GM18508 (cell line): ENCODE results near the gene SHC1.

Experiments
- ATAC-seq: cut with Tn5 transposase; IDR thresholded peaks from one replicate; pipeline ENCODE4 v1.9.1; 2021; ENCODE audit warnings: moderate number of reproducible peaks; ENCODE audit not compliant: insufficient read depth, unreplicated experiment

The SHC1 gene

GRCh38 chr1:154970631-154971340 is at the start of gene SHC1:
SHC1 (minus strand) TSS chr1:154970747; CDS start chr1:154970526, 221 bp downstream.
- no peak for ATAC-seq

DNA sequence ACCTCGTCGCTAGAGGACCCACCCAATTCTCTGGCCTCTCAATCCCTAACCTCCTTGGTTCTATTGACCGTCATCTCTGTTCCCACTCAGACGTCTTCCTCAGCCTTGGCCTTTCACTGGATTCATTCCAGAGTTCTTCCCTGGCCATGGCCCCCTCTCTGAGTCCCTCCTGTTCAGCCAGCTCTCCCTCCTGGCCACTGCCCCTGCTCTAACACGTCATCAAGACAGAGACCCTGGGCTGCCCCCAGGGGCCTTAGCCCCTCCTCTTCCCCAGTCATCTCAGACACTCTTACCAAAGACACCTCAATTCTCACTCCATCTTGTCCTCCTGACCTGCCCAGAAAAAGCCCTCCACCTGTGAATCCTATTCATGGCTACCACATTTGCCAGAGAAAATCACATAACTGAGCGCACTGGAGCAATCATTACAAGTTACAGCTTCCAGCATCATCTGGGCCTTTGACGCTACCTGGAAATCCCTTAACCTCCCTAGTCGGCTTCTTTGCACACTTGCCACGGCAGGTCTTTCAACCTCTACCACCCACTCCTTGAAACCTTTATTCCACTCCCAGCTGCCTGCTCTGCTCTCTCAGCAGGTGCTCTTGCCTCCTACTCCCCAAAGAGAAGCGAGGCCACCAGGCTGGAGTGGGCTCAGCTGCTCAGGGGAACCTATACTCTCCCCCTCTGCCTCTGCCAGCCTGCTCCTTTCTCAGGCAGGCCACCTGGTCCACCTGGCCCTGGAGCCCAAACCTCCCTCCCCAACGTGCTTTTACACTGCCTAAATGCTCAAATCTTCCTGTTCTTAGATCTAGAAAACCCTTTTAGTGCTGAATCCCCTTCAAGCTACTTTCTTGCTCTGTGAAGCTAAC is 49.1 kb upstream of the SHC1 start:
- no peak for ATAC-seq

GRCh38 chr1:155018617-155019348 is 48.2 kb upstream of the SHC1 start:
- ATAC-seq, result no peak

GRCh38 chr1:155017946-155018316 is 47.4 kb upstream of the SHC1 start:
- no peak for ATAC-seq

DNA sequence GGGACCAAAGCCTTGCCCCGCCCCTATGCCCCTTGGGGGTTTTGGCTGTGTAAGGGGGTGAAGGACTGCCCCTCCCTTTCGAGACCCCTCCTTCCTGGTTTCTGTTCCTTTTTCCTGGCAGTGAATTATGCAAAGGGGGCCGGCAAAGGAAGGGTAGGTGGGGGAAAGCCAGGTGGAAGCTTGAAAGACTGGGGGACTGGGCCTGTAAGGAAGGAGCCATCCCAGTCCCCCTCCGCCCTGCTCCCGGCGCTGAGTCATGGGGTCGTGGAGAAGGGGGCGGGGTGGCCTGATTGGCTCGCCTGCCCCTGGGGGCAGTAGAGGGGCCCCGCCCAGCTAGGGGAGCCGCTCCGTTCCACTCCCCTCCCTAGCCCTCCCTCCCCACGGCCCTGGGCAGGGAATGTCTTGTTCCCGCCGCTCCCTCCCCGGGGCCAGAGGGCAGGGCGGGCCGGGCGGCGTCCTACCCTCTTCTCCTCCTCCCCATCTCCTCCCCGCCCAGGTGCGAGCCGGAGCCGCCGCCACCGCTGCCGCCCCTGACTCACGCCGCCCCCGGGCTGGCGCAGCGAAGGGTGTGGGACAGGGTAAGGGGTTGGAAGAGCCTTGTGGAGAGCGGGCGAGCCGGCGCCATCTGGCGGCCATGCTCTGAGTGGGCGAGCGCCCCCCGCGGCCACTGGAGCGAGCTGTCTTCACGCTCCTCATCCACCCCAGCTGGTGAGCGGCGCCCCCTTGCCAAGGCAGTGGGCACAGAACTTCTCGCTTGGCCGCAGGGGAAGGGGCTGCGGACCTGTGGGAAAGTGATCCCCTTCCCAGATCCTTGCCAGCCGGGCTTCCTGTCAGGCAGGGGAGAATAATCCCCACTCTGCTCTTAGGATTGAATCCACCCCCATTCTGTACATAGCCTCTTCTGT is 46.7 kb upstream of the SHC1 start:
- no peak for ATAC-seq

GRCh38 chr1:155016231-155016831 is 45.8 kb upstream of the SHC1 start:
- no peak for ATAC-seq

- ATAC-seq, result no peak
Observed at GRCh38 chr1:155015527-155016230, 45.1 kb upstream of the SHC1 start.

GRCh38 chr1:155014709-155015508 is 44.4 kb upstream of the SHC1 start:
- ATAC-seq, result no peak

DNA sequence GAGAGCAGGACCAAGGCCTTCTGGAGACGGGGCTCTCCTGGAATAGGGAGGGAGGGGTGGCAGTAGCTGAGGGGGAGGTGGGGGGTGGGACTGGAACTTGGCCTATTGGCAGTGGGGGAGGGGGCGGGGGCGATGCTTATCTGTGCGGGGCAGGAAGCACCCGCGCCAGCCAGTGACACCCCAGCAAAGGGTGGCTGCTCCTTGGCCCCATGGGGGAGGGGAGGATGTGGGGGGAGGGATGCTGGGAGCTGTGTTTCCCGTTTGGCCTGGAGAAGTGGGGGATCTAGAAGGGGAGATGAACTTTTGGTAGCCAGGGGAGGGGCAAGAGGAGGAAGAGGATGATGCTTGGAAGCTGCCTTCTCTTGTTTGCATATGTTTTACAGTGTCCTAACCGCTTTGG is 43.1 kb upstream of the SHC1 start:
- ATAC-seq, result no peak

GRCh38 chr1:155012776-155013602 is 42.4 kb upstream of the SHC1 start:
- ATAC-seq, result no peak

DNA sequence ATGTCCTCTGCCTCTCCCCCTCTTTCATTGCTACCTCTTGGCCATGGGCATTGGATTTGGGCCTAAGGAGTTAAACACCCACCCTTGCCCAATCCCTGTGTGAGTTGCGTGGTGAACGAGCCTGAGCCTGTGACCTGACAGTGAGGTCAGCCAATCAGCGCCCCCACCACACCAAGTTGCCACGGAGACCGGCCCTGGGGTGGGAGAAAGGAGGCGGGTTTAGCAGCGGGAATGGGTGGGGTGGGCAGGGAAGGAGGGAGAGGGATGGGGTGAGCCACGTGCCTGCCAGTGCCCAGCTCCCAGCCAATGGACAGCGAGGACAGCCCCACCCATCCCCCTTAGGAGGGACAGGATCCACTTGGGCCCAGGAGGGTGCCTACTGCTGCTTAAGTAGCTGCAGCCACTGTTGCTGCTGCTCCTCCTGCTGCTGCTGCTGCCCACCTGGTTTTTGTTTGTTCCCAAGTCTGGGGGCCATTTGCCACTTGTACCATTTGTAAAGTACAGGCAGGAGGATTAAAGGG is 41.5 kb upstream of the SHC1 start:
- ATAC-seq, result no peak

DNA sequence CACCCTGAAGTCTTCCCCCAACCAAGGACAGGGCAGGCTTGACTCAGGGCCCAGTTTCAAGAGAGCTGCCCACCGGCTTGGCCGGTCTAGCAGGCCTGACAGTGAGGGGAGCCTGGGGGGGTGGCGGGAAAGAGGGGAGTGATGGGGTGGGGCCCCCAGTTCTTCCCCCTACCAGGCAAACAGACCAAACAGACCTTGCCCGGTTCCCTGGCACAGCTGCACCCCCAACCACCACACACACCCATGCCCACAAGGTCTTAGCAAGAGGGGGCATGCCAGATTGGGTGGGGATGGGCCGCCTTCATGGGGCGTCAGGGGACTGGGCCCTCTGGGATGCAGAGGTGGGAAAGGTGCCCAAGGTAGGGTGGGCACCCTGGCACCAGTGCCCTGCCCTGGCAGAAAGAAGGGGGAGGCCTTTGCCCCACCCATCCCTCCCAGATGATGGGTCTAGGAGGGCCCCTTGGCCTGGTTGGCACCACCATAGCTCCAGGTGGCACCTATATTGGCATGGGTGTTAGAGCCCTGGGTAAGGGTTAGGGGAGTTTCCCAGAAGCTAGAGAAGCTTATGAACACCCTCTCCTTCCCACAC is 41.0 kb upstream of the SHC1 start:
- no peak for ATAC-seq

- ATAC-seq, result no peak
Observed at GRCh38 chr1:155011004-155011416, 40.5 kb upstream of the SHC1 start.

- no peak for ATAC-seq
Observed at GRCh38 chr1:155010211-155010918, 39.8 kb upstream of the SHC1 start.

DNA sequence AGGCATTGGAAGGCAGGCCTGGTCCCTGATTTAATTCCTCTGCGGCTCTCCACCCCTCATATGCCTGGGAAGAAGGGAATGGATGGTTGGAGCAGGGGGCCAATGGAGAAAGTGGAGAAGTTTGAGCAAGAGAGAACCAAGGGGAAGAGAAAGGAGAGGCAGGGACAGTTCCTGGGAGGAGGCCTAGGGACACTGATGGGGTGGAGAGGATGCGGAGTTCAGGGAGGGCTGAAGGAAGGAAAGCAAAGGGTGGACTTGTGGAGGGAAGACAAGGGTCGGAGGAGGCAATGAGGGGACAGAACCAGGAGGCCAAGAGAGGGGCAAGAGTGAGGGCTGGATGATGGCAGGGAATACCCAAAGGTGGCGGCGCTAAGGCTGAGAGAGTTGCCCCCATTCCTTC is 39.2 kb upstream of the SHC1 start:
- ATAC-seq, result no peak

GRCh38 chr1:155009221-155009711 is 38.7 kb upstream of the SHC1 start:
- no peak for ATAC-seq
